Measurements from ENCODE around the gene ADARB1.

The ADARB1 gene

GRCh38 chr21:45054927-45055612 lies 19.3 kb upstream of the ADARB1 start:
- DNase-seq (ENCODE audit: low spot score) = peak; percentile 26

GRCh38 chr21:45055861-45056260 lies 18.5 kb upstream of the ADARB1 start:
- DNase-seq (ENCODE audit: low spot score) = no peak

GRCh38 chr21:45056296-45056904 lies 18.0 kb upstream of the ADARB1 start:
- DNase-seq (ENCODE audit: low spot score) = no peak

GRCh38 chr21:45056917-45057560 lies 17.3 kb upstream of the ADARB1 start:
- DNase-seq (ENCODE audit: low spot score) = no peak

- no peak for DNase-seq (ENCODE audit: low spot score)
Observed at GRCh38 chr21:45057886-45058285, 16.5 kb upstream of the ADARB1 start.

- DNase-seq (ENCODE audit: low spot score) = no peak
Observed at GRCh38 chr21:45059121-45059520, 15.3 kb upstream of the ADARB1 start.

GRCh38 chr21:45060089-45060488 lies 14.3 kb upstream of the ADARB1 start:
- no peak for DNase-seq (ENCODE audit: low spot score)

GRCh38 chr21:45060675-45061311 lies 13.6 kb upstream of the ADARB1 start:
- DNase-seq (ENCODE audit: low spot score) = peak; percentile 58

- DNase-seq (ENCODE audit: low spot score) = no peak
Observed at GRCh38 chr21:45064091-45064490, 10.3 kb upstream of the ADARB1 start.

- no peak for DNase-seq (ENCODE audit: low spot score)
Observed at GRCh38 chr21:45064618-45065399, 9.6 kb upstream of the ADARB1 start.

- no peak for DNase-seq (ENCODE audit: low spot score)
Observed at GRCh38 chr21:45067462-45068285, 6.7 kb upstream of the ADARB1 start.

- no peak for DNase-seq (ENCODE audit: low spot score)
Observed at GRCh38 chr21:45069085-45069484, 5.3 kb upstream of the ADARB1 start.

GRCh38 chr21:45069711-45070110 lies 4.7 kb upstream of the ADARB1 start:
- no peak for DNase-seq (ENCODE audit: low spot score)

GRCh38 chr21:45071078-45071873 lies 3.1 kb upstream of the ADARB1 start:
- DNase-seq (ENCODE audit: low spot score) = no peak

GRCh38 chr21:45071874-45072737 lies 2.3 kb upstream of the ADARB1 start:
- no peak for DNase-seq (ENCODE audit: low spot score)

GRCh38 chr21:45072738-45073300 lies 1.6 kb upstream of the ADARB1 start:
- no peak for DNase-seq (ENCODE audit: low spot score)

- DNase-seq (ENCODE audit: low spot score) = no peak
Observed at GRCh38 chr21:45073301-45074047, 906 bp upstream of the ADARB1 start.

- DNase-seq (ENCODE audit: low spot score) = no peak
Observed at GRCh38 chr21:45074818-45075595, 627 bp downstream of the ADARB1 start.

All from COLO829 (cell line).